Activated naive CD4-positive, alpha-beta T cell treated with anti-CD3 and anti-CD28 coated beads, Interleukin-2, amount 50 U/mL, for 72 hours (primary cell): Measurements from ENCODE around the gene PIK3C3. TPM values are rescaled to one million over a fixed set of nuclear protein-coding genes. Genes with fewer than 3 reads are reported as not detected.

Experiments
- ATAC-seq, 2 donors: fragments of 150-1000 bp; cut with Tn5 transposase; 2 replicates each; pipeline ENCODE4 v1.10.0; 2021; ENCODE audit warnings: mild to moderate bottlenecking in 2 of 2, moderate library complexity in 2 of 2
- DNase-seq, 2 donors: peaks; one replicate each; pipeline ENCODE4 v3.0.0; 2021 to 2022; ENCODE audit warnings: low spot score in 2 of 2
- H3K27ac Mint-ChIP-seq, 2 donors: one replicate each; pipeline ENCODE4 v1.8.0; 2022; ENCODE audit warnings: mild to moderate bottlenecking in 2 of 2, mixed read lengths in 2 of 2
- H3K36me3 Mint-ChIP-seq, 2 donors: one replicate each; pipeline ENCODE4 v1.8.0; 2022; ENCODE audit warnings: mixed read lengths in 2 of 2
- H3K9me3 Mint-ChIP-seq, 2 donors: one replicate each; pipeline ENCODE4 v1.8.0; 2022; ENCODE audit warnings: mixed read lengths in 2 of 2
- total RNA-seq, 2 donors: library from RNA; stranded (reverse); gene quantifications; one replicate each; pipeline ENCODE4 v1.2.3, GENCODE V29; 2022

PIK3C3 gene
- 10 to 100 TPM; 56.4 to 72.9 TPM for total RNA-seq

DNA sequence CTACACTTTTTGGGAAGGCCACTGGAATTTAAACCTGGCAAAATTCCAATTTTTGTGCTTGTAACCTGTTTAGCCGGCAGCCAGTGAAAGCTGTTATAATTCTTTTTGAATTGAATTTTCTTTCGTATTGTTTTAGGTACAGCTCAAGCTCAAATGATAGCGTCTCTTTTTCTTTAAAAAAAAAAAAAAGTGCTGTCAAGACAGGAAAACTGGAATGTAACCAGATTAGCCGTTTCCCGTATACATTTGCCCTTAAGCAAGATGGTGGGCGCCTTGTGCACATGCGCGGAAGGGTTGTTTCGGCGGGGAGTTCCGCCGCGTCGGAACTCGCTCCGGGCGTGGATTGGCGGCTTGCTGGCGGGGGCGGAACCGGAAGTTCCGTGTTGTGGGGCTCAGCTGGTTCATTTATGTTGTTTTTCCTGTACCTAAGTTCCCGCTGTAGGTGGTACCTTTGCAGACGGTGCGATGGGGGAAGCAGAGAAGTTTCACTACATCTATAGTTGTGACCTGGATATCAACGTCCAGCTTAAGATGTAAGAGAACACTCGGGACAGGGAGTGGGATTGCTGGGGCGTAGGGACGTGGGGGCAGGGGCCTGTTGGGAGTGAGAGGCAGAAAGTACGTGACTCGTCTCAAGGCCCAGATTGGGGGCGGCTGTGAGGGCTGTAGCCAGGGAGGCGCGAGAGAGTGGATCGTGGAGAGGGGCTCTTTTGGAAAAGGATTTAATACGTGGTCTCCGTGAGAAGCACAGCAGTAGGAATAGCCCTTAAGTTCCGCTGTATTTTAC, at the start of gene PIK3C3:
Gene PIK3C3 (plus strand): TSS at position 408 of the 787 bp plus-strand sequence. CDS start 58 bp downstream, at position 466.
- ATAC-seq (peak; percentile 98 to 99), DNase-seq (peak; percentile 92 to 94)
- peaks cover 12 to 37% of the 10 kb centered on the region in 2 donors for H3K36me3 Mint-ChIP-seq
- H3K9me3 Mint-ChIP-seq: no peaks in the 10 kb centered on the region
- H3K27ac Mint-ChIP-seq: peak within 1 kb of the TSS; percentile 97 to 100

- Mint-ChIP-seq H3K9me3 (no peaks in the 10 kb centered on the region), H3K27ac (no peak overlapping the region), H3K36me3 (no peaks in the 10 kb centered on the region)
- ATAC-seq (peak in 1 of 2 donors; percentile 39), DNase-seq (no peak)
These were observed 49.1 kb upstream of the PIK3C3 start for GRCh38 chr18:41905786-41906527.

DNA sequence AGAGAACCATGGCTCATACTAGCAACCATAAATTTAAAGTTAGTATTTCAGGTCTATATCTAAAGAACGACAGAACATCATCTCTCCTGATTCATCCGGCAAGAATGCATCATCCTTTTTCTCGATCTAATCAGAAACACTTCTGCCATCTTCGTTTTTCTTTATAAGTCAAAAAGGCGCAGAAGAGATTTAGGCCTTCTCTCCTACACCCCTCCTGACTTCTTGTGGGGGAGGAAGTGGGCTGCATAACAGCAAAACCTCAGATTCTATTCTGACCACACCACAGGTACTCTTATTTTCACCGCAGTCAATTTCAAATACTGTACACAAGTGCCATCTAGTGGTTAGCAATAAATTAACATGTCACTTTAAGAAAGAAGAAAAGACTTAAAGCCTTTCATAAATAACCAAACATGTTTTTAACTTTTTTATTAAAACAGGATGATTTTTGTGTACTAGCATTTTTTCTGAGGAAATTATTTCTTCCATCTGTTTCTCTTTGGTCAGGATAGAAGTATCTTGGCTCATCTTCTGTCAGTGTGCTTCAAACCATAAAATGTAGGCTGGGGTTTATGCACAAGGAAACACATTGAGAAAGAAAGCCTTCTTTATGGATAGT, 48.4 kb upstream of the PIK3C3 start:
- Mint-ChIP-seq H3K27ac (no peak overlapping the region), H3K36me3 (no peaks in the 10 kb centered on the region), H3K9me3 (no peaks in the 10 kb centered on the region)
- peak; percentile 92 to 97 for ATAC-seq
- DNase-seq: peak in 1 of 2 donors; percentile 17

DNA sequence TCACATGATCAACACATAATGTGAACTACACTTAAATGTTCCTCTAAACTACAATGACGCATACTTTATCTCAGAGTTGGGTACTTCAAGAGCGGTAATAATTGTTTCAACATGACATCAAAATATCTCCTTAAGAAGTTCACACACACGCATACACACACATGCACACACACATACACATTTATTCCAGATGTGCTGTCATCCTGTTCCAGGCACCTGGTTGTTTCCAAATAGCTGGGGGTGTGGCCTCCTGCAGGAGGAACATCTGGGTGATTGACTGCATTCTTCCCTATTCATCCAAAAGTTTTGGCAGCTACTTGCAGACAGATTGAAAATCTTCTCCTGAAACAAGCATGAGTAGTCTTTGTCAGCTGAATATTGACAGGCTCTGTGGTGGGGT, 37.9 kb upstream of the PIK3C3 start:
- Mint-ChIP-seq H3K9me3 (no peaks in the 10 kb centered on the region), H3K36me3 (no peaks in the 10 kb centered on the region), H3K27ac (no peak overlapping the region)
- no peak for ATAC-seq
- no peak for DNase-seq

DNA sequence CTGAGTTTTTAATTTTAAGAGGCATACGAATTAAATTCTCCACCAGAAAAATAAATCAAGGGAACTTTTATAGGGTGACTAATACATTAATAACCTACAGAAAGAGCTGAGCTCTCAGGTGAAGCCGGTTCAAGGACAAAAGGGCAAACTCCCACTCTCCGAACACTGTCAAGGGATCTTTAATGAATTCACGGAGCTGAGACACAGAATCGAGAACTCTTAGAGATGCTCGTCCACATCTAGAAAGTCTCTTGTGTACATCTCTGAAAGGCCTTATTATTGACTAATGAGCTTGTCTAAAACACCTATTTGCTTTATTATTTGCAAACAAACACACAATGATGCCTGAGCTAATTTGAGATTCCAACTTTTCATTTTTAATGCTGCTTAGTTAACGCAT, 33.3 kb upstream of the PIK3C3 start:
- ATAC-seq: no peak
- Mint-ChIP-seq H3K9me3 (no peaks in the 10 kb centered on the region), H3K36me3 (no peaks in the 10 kb centered on the region), H3K27ac (no peak overlapping the region)
- no peak for DNase-seq

DNA sequence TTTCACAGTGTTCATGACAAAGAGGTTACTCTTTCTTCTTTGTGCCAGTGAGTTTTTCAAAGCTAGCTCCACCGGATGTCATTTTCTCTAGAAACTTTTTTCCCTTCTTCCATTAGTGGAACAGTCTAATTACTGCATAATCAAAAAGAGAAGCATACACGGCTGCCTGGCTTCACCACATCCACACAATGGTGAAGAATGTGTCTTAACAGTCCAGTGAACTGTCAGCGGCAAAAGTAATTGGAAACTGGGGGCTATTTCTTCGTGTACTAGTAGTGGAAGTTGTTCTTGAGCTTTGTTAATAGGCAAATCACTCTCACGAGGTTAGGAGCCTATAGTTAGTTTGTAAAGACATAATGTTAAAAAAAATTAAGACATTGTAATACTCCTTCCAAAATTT, 32.9 kb upstream of the PIK3C3 start:
- ATAC-seq: no peak
- Mint-ChIP-seq H3K9me3 (no peaks in the 10 kb centered on the region), H3K36me3 (no peaks in the 10 kb centered on the region), H3K27ac (no peak overlapping the region)
- DNase-seq: no peak

- Mint-ChIP-seq H3K9me3 (no peaks in the 10 kb centered on the region), H3K36me3 (no peaks in the 10 kb centered on the region), H3K27ac (no peak overlapping the region)
- DNase-seq: no peak
- no peak for ATAC-seq
These were observed 32.2 kb upstream of the PIK3C3 start for GRCh38 chr18:41922841-41923240.

DNA sequence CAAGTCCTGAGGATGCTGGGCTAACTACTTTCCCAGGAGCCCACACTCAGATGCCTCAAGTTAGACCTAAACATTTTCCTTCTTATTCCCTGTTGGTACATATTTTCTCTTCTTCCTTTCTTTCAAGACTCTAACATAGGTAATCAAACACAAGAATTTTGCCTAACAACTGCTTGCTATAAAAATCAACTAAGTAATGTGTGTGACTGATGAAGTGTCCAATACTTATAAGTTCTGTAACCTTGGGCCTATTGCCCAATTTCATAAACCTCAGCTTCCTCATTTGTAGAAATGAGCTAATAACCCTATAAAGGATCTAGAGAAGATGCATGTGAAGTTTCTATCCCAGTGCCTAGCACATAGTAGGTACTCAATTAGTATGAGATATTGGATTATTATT, 31.6 kb upstream of the PIK3C3 start:
- ATAC-seq: no peak
- no peaks in the 10 kb centered on the region for H3K36me3 Mint-ChIP-seq
- H3K27ac Mint-ChIP-seq: no peak overlapping the region
- DNase-seq: no peak
- H3K9me3 Mint-ChIP-seq: no peaks in the 10 kb centered on the region

DNA sequence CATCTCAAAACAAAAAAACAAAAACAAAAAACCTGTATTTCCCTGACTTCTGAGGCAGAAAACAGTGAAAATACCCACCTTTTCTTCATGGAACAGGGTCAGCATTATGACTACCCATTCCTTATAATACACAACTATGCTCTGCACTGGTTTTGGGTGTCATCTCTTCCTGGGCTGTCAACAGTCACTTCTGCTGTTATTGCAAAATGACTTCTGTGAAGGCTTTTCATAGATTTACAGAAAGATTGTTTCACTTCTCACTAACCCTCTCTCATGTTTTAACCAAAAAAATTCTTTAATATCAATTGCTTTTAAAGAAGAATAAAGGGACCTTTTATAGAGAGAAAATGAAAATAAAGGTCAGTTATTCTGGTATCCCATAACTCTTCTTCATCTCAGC, 26.5 kb upstream of the PIK3C3 start:
- no peak overlapping the region for H3K27ac Mint-ChIP-seq
- no peak for ATAC-seq
- DNase-seq: no peak
- H3K9me3 Mint-ChIP-seq: no peaks in the 10 kb centered on the region
- H3K36me3 Mint-ChIP-seq: peaks cover 0 to 4% of the 10 kb centered on the region in 2 donors

- Mint-ChIP-seq H3K27ac (no peak overlapping the region), H3K9me3 (no peaks in the 10 kb centered on the region), H3K36me3 (peaks cover 0 to 5% of the 10 kb centered on the region in 2 donors)
- DNase-seq (no peak), ATAC-seq (no peak)
These were observed 22.1 kb upstream of the PIK3C3 start for GRCh38 chr18:41932899-41933298.

- DNase-seq: no peak
- no peak for ATAC-seq
- no peaks in the 10 kb centered on the region for H3K9me3 Mint-ChIP-seq
- peaks cover 0 to 5% of the 10 kb centered on the region in 2 donors for H3K36me3 Mint-ChIP-seq
- no peak overlapping the region for H3K27ac Mint-ChIP-seq
These were observed 21.3 kb upstream of the PIK3C3 start for GRCh38 chr18:41933778-41934177.

DNA sequence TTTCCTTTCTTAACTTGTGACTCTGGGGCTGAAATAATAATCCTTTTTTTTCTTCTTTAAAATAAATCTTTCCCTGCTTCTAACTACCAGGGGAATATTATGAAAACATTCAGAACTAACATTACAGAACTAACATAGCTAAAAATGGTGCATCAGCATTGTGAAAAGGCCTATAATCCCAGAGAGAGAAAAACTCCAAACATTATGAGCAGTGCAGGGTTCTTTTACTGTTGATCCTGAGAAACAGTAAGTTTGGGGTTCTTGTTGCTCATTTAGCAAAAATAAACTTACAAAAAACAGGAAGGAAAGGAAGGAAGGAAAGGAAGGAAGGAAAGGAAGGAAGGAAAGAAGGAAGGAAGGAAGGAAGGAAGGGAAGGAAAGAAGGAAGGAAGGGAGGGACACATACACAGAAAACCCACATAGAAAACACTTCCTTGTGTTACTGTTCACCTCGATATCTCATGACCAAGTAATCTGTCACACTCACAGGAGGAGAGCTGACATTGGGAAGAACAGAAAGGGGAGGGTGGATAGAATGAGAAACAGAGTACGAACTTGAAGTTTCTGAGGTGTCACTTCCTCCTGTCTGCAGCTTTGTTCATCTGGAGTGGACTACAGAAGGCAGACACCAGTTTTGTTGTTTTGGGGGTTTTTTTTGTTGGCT, 18.4 kb upstream of the PIK3C3 start:
- DNase-seq: no peak
- Mint-ChIP-seq H3K9me3 (no peaks in the 10 kb centered on the region), H3K36me3 (peaks cover 0 to 5% of the 10 kb centered on the region in 2 donors), H3K27ac (peak overlapping the region in 1 of 2 donors; percentile 56)
- no peak for ATAC-seq

GRCh38 chr18:41938445-41938844, 16.6 kb upstream of the PIK3C3 start:
- ATAC-seq (peak in 1 of 2 donors; percentile 28), DNase-seq (no peak)
- Mint-ChIP-seq H3K9me3 (no peaks in the 10 kb centered on the region), H3K36me3 (peaks cover 0 to 2% of the 10 kb centered on the region in 2 donors), H3K27ac (no peak overlapping the region)

DNA sequence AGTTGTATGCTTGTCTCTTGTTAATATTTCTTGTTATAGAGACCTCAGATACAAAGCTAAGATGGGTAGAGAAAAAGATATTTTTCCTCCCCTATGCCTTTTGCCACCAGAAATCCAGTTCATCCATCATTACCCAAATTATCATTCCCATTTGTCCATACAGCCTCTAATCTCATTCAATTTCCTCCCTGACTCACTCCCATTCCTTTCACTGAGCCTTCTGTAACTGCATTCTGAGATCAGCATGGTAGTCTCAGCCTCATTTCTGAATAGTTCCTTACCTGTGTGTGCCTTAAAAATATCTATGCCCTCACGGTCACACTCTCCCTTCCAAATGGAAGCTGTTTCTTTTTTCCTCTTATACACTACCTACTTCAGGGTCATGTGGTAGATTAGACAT, 15.7 kb upstream of the PIK3C3 start:
- DNase-seq (no peak), ATAC-seq (no peak)
- Mint-ChIP-seq H3K36me3 (no peaks in the 10 kb centered on the region), H3K9me3 (no peaks in the 10 kb centered on the region), H3K27ac (no peak overlapping the region)

DNA sequence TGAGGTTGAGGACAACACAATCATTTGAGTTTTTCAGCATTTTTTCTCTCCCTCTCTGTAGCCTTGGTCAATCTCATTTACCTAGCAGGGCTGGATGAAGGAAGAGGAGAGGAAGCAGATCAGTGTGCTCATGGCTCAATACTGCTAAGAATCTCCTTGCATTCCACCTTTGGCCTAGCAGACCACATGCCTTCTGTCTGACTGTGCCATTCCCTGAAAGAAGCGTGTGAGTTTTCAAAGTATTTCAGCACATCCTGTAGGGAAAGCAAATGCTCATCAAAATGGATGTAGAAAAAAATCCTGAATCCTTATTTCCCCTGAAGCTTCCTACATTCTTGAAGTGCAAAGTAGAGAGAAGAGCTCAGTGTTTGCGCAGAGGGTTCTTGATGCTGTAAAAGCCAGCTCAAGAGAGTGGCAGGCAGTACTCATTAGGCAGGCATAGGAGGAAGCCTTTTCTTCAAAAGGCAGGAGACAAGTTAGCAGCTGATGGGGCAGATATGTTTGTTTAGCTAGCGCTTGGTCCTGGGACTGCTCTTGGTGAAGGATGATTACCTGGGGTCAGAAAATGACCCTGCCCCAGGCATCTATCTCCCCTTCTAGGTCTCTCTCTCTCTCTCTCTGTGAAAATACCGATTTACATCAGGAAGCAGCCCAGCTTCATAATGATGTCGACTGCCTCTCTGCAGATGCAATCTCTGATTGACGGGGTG, 14.4 kb upstream of the PIK3C3 start:
- no peak for DNase-seq
- ATAC-seq: no peak
- Mint-ChIP-seq H3K36me3 (no peaks in the 10 kb centered on the region), H3K9me3 (no peaks in the 10 kb centered on the region), H3K27ac (no peak overlapping the region)

DNA sequence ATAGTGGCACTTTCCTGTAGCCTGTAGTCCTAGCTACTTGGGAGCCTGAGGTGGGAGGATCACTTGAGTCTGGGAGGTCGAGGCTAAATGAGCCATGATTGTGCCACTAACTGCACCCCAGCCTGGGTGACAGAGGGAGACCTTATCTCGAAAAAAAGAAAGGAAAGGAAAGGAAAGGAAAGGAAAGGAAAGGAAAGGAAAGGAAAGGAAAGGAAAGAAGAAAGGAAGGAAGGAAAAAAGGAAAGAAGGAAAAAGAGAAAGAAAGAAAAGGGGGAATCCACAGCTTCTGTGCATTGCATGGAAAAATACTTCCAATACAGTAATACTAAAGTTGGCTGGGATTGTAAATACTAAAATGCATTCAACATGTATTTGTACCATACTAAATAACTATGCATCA, 12.8 kb upstream of the PIK3C3 start:
- no peak for ATAC-seq
- no peak for DNase-seq
- H3K27ac Mint-ChIP-seq: no peak overlapping the region
- H3K9me3 Mint-ChIP-seq: no peaks in the 10 kb centered on the region
- no peaks in the 10 kb centered on the region for H3K36me3 Mint-ChIP-seq
